GM12878 (cell line): Measurements from ENCODE around the gene ANO10. TPM values are rescaled to one million over a fixed set of nuclear protein-coding genes. Genes with fewer than 3 reads are reported as not detected.

Experiments
- CBFB ChIP-seq: IDR thresholded peaks from 2 replicates; pipeline ENCODE4 v1.6.1; 2016; ENCODE audit warnings: antibody characterized with exemption, low read depth
- CBX3 ChIP-seq: fragments of 200-600 bp; sonication (generic); IDR thresholded peaks from 2 replicates; pipeline ENCODE4 v1.6.1; 2016; ENCODE audit warnings: low read depth, borderline replicate concordance
- IRF3 ChIP-seq: fragments of 450-650 bp; IDR thresholded peaks from 2 replicates; pipeline ENCODE4 v1.6.1; 2014; ENCODE audit warnings: mild to moderate bottlenecking
- MEF2B ChIP-seq: fragments of 450-650 bp; IDR thresholded peaks from 2 replicates; pipeline ENCODE4 v1.6.1; 2018; ENCODE audit warnings: mild to moderate bottlenecking, moderate library complexity; ENCODE audit not compliant: partially characterized antibody, poor library complexity, severe bottlenecking
- MLLT1 ChIP-seq: fragments of 450-650 bp; IDR thresholded peaks from 2 replicates; pipeline ENCODE4 v1.6.1; 2016; ENCODE audit warnings: mild to moderate bottlenecking
- SREBF2 ChIP-seq: IDR thresholded peaks from 2 replicates; pipeline ENCODE4 v1.6.1; 2012; ENCODE audit warnings: mild to moderate bottlenecking, low read length
- SUZ12 ChIP-seq: fragments of 200-600 bp; sonication (generic); IDR thresholded peaks from one replicate; pipeline ENCODE4 v1.6.1; 2018; ENCODE audit warnings: antibody characterized with exemption, mild to moderate bottlenecking; ENCODE audit not compliant: unreplicated experiment
- TCF12 ChIP-seq: IDR thresholded peaks from 2 replicates; pipeline ENCODE4 v1.6.1; 2011; ENCODE audit warnings: low read depth, mild to moderate bottlenecking, low read length
- YBX1 ChIP-seq: fragments of 450-650 bp; IDR thresholded peaks from 2 replicates; pipeline ENCODE4 v1.6.1; 2016; ENCODE audit warnings: antibody characterized with exemption
- ZNF592 ChIP-seq: fragments of 450-650 bp; IDR thresholded peaks from 2 replicates; pipeline ENCODE4 v1.6.1; 2017; ENCODE audit warnings: mild to moderate bottlenecking, moderate library complexity
- polyA plus RNA-seq, 11 experiments: library from polyadenylated mRNA; depleted of rRNA in 4 of 11; unstranded in 6 of 11; stranded (reverse) in 5 of 11; fragments of >200 nt; fragmentation: Nextera tagmentation in 4 of 11; fragmentation: Illumina TruSeq in 1 of 11; extraction: Ambion mirVana in 4 of 11; extraction: Trizol in 1 of 11; gene quantifications; 1 replicate in 1 of 11; 2 replicates in 10 of 11; pipeline versions ENCODE4 v1.2.1 to v1.2.3, GENCODE V29; 2011 to 2016; ENCODE audit warnings: inconsistent platforms in 2 of 11, missing spikeins in 2 of 11, low read depth in 1 of 11
- total RNA-seq, 4 experiments: library from RNA; depleted of rRNA in 3 of 4; stranded (reverse); fragments of >200 nt in 3 of 4; fragmentation: Illumina TruSeq in 1 of 4; extraction: Trizol in 1 of 4; gene quantifications; 2 replicates each; pipeline versions ENCODE4 v1.2.1 to v1.2.3, GENCODE V29; 2013 to 2021

Gene ANO10
- total and polyA plus RNA-seq, 10 of the 15 experiments (the other 5 are each of a cell fraction or from before 2014, with no cell fraction given): 0.29 to 21.9 (median 1.6) TPM

- TF ChIP-seq ZNF592: no peak
- TF ChIP-seq SREBF2: no peak
- no peak for TF ChIP-seq CBFB
- no peak for TF ChIP-seq SUZ12
- TF ChIP-seq IRF3: no peak
- no peak for TF ChIP-seq YBX1
- TF ChIP-seq TCF12: no peak
- no peak for TF ChIP-seq MLLT1
- TF ChIP-seq CBX3: no peak
- no peak for TF ChIP-seq MEF2B
- TF ChIP-seq, all 136 proteins: peak for 0
Measured at GRCh38 chr3:43436507-43437140, 185.2 kb downstream of the ANO10 start (continued).
